GM20431 (cell line): Measurements from ENCODE around the gene ARID1B.

Experiments used
- in situ Hi-C: fragments of 300-500 bp; cut with MseI, MboI; formaldehyde crosslinking; loops from one replicate; pipeline ENCODE4 v1.15.0; 2020; ENCODE audit warnings: low sequenced_read_pairs; ENCODE audit not compliant: unreplicated experiment

Gene ARID1B

GRCh38 chr6:157097255-157097955 lies 320.2 kb downstream of the ARID1B start:
- in situ Hi-C loops = no loop called here

- in situ Hi-C loops = no loop called here
Observed at GRCh38 chr6:157098999-157099398, 321.8 kb downstream of the ARID1B start.

GRCh38 chr6:157099912-157100593 lies 322.9 kb downstream of the ARID1B start:
- in situ Hi-C loops = no loop called here

- in situ Hi-C loops = no loop called here
Observed at GRCh38 chr6:157101166-157101565, 324.0 kb downstream of the ARID1B start.

GRCh38 chr6:157104803-157105202 lies 327.6 kb downstream of the ARID1B start:
- in situ Hi-C loops = no loop called here

- in situ Hi-C loops = no loop called here
Observed at GRCh38 chr6:157106487-157106886, 329.3 kb downstream of the ARID1B start.

- in situ Hi-C loops = no loop called here
Observed at GRCh38 chr6:157107571-157107914, 330.4 kb downstream of the ARID1B start.

- in situ Hi-C loops = no loop called here
Observed at GRCh38 chr6:157107915-157108651, 330.9 kb downstream of the ARID1B start.

GRCh38 chr6:157108923-157109322 lies 331.7 kb downstream of the ARID1B start:
- in situ Hi-C loops = no loop called here

GRCh38 chr6:157110607-157111006 lies 333.4 kb downstream of the ARID1B start:
- in situ Hi-C loops = no loop called here

- in situ Hi-C loops = no loop called here
Observed at GRCh38 chr6:157113389-157113788, 336.2 kb downstream of the ARID1B start.

- in situ Hi-C loops = no loop called here
Observed at GRCh38 chr6:157116426-157116825, 339.2 kb downstream of the ARID1B start.

GRCh38 chr6:157117431-157118095 lies 340.4 kb downstream of the ARID1B start:
- in situ Hi-C loops = no loop called here

GRCh38 chr6:157119502-157120027 lies 342.4 kb downstream of the ARID1B start:
- in situ Hi-C loops = no loop called here

- in situ Hi-C loops = no loop called here
Observed at GRCh38 chr6:157120534-157121232, 343.5 kb downstream of the ARID1B start.

- in situ Hi-C loops = no loop called here
Observed at GRCh38 chr6:157121897-157122296, 344.7 kb downstream of the ARID1B start.

GRCh38 chr6:157123234-157123633 lies 346.1 kb downstream of the ARID1B start:
- in situ Hi-C loops = no loop called here

GRCh38 chr6:157124485-157125254 lies 347.5 kb downstream of the ARID1B start:
- in situ Hi-C loops = no loop called here

- in situ Hi-C loops = no loop called here
Observed at GRCh38 chr6:157125531-157125930, 348.4 kb downstream of the ARID1B start.
